Small intestine (tissue), 7 donors: ENCODE results near the gene ST3GAL3. TPM values are rescaled to one million over a fixed set of nuclear protein-coding genes. Genes with fewer than 3 reads are reported as not detected.

ENCODE experiments used
- DNase-seq, 2 donors: peaks; one replicate each; pipeline versions ENCODE4 v3.0.0 to v3.0.0-alpha.2; 2013
- FAIRE-seq: peaks from 2 replicates; lab custom pipeline; 2012; peaks lifted over from hg19 to GRCh38; lab: Jason Lieb, UNC
- H3K27ac ChIP-seq, 3 donors: one replicate each; pipeline ENCODE4 v1.5.1; 2013; ENCODE audit warnings: low read length in 2 of 3, mild to moderate bottlenecking in 2 of 3, control low read depth in 1 of 3, inconsistent platforms in 1 of 3, low read depth in 1 of 3, moderate library complexity in 1 of 3
- H3K27me3 ChIP-seq, 3 donors: one replicate each; pipeline ENCODE4 v1.6.1; 2013; ENCODE audit warnings: low read length in 3 of 3, inconsistent platforms in 1 of 3; ENCODE audit not compliant: control insufficient read depth in 3 of 3, insufficient read depth in 3 of 3
- H3K36me3 ChIP-seq, 3 donors: one replicate each; pipeline ENCODE4 v1.6.1; 2013; ENCODE audit warnings: low read length in 3 of 3, inconsistent platforms in 1 of 3, low read depth in 1 of 3, mild to moderate bottlenecking in 1 of 3, moderate library complexity in 1 of 3; ENCODE audit not compliant: control insufficient read depth in 3 of 3, insufficient read depth in 2 of 3
- H3K4me1 ChIP-seq, 3 donors: one replicate each; pipeline ENCODE4 v1.6.1; 2013; ENCODE audit warnings: low read length in 2 of 3, inconsistent platforms in 1 of 3, low read depth in 1 of 3, mild to moderate bottlenecking in 1 of 3, moderate library complexity in 1 of 3; ENCODE audit not compliant: control insufficient read depth in 3 of 3, insufficient read depth in 2 of 3
- H3K4me3 ChIP-seq, 3 donors: one replicate each; pipeline ENCODE4 v1.5.1; 2013; ENCODE audit warnings: low read length in 3 of 3, control low read depth in 1 of 3, inconsistent platforms in 1 of 3, low read depth in 1 of 3, mild to moderate bottlenecking in 1 of 3, moderate library complexity in 1 of 3
- H3K9me3 ChIP-seq, 2 donors: one replicate each; pipeline ENCODE4 v1.6.1; 2013; ENCODE audit warnings: low read depth in 1 of 2, low read length in 1 of 2; ENCODE audit not compliant: control insufficient read depth in 2 of 2, insufficient read depth in 1 of 2
- WGBS, 3 donors: extraction: QIAGEN DNeasy Blood & Tissue Kit; methylation state at CpG; one replicate each; pipeline ENCODE4 v1.1.7; 2013; 5-methylcytosine and 5-hydroxymethylcytosine counted together
- polyA plus RNA-seq, 4 donors: library from polyadenylated mRNA; stranded (reverse) in 3 of 4; unstranded in 1 of 4; fragments of 200-250 nt in 3 of 4; fragments of 120-200 nt in 1 of 4; gene quantifications; one replicate each; pipeline versions ENCODE4 v1.2.1 to v1.2.3, GENCODE V29; 2013
- donor health status: healthy with polysubstance abuse.
- donor health status: control.
- donor health status: control.
- donor health status: Bipolar disorder and iron deficiency.
- donor health status: healthy.

ST3GAL3 gene
- polyA plus RNA-seq, 4 donors = 1.1 to 5.4 (median 3.7) TPM

DNA sequence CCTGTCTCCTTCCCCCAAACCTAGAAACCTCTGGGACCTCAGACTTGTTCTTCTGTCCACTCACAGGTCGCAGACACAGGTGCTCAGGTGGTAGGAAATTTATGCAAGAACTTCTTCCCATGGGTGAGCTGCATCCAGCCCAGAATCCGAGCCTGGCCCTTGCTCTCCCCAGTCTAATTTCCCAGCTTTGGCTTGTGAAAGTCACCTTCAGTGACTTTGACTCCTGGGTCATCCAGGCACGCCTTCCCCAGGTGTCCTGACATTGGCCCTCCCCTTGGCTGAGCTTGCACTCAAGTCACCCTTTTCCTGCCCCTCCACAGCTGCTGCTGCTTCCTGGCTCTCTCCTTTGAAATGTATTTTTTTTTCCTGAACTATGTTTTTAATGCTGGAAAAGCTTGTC lies 246.0 kb downstream of the ST3GAL3 start:
- no peaks in the 10 kb centered on the region for H3K27me3 ChIP-seq
- WGBS, 3 donors = 69 to 80% (median 75%) methylated on average over 3 of the region's 3 CpGs
- no peak overlapping the region for H3K4me3 ChIP-seq
- FAIRE-seq (no peak), DNase-seq (no peak)
- H3K36me3 ChIP-seq = peaks cover 3 to 50% (median 4%) of the 10 kb centered on the region in 3 donors
- H3K27ac ChIP-seq = no peak overlapping the region
- H3K4me1 ChIP-seq = peaks cover 0 to 4% (median 0%) of the 10 kb centered on the region in 3 donors
- H3K9me3 ChIP-seq = no peaks in the 10 kb centered on the region

DNA sequence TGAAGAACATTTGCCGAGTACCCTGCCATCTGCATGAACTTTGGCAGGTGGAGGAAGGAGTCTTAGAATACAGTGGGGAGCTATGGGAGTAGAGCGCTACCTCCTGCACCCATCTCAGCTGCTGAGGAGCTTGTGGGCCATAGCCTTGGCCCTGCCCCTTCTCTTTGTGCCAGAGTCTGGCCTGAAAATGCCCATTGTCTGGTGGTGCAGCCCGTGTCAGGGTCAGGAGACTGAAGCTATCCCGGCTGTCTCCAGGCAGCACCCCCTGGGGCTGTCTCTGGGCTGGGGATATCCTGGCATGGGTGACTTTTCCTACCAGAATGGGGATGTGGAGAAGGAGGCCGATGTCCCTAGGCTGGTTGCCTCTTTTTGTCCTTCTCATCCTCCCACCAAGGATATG lies 246.7 kb downstream of the ST3GAL3 start:
- Histone ChIP-seq H3K4me1 (no peaks in the 10 kb centered on the region), H3K27ac (no peak overlapping the region), H3K36me3 (peaks cover 3 to 52% (median 6%) of the 10 kb centered on the region in 3 donors), H3K4me3 (no peak overlapping the region), H3K27me3 (no peaks in the 10 kb centered on the region), H3K9me3 (no peaks in the 10 kb centered on the region)
- FAIRE-seq (no peak), DNase-seq (no peak)
- 91 to 95% (median 94%) methylated on average over 5 of the region's 5 CpGs for WGBS, 3 donors

DNA sequence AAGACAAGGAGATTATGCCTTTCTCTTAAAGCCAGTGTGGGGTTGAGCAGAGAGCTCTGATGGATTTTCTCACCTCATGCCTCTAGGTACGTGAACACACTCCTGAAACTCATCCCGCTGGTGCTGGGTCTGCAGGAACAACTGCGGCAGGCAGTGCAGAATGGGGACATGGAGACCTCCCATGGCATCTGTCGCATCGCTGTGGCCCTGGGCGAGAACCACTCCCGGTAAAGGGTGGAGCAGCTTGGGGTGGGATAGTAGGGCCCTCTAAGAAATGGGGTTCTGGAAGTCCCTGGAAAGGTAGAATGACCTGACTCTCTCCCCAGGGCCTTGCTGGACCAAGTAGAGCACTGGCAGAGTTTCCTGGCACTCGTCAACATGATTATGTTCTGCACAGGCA lies 248.9 kb downstream of the ST3GAL3 start:
- Histone ChIP-seq H3K4me1 (no peaks in the 10 kb centered on the region), H3K27me3 (no peaks in the 10 kb centered on the region), H3K9me3 (no peaks in the 10 kb centered on the region), H3K27ac (no peak overlapping the region), H3K36me3 (peaks cover 3 to 54% (median 6%) of the 10 kb centered on the region in 3 donors), H3K4me3 (no peak overlapping the region)
- DNase-seq (no peak), FAIRE-seq (no peak)
- 97% methylated on average over 8 of the region's 8 CpGs for WGBS, 3 donors

DNA sequence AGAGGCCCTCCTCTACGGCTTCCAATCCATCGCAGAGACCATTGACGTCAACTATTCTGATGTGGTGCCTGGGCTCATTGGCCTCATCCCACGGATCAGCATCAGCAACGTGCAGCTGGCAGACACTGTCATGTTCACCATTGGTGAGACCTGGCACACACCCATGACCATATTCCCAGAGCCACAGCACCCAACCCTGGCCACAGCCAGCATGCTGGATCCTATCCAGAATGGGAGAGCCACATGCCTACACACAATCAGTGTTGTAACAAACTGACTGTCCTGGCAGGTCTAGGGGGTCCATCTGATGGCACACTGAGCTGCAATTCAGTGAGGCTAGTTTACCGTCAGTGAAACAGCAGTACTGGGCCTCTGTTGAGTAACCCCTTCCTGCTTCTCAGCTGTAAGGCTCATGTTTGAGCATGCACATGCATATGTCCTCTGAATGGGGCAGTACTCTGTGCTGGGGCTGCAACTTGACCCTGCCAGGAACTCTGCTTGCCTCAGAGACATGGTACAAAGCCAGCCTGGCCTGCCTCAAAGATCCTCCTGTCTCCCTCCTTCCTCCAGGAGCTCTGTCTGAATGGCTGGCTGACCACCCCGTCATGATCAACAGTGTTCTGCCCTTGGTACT lies 250.2 kb downstream of the ST3GAL3 start:
- Histone ChIP-seq H3K36me3 (peaks cover 6 to 64% (median 9%) of the 10 kb centered on the region in 3 donors), H3K27me3 (no peaks in the 10 kb centered on the region), H3K27ac (no peak overlapping the region), H3K4me3 (no peak overlapping the region), H3K4me1 (no peaks in the 10 kb centered on the region), H3K9me3 (no peaks in the 10 kb centered on the region)
- WGBS, 3 donors = 89 to 91% (median 91%) methylated on average over 7 of the region's 7 CpGs
- FAIRE-seq (no peak), DNase-seq (no peak)

DNA sequence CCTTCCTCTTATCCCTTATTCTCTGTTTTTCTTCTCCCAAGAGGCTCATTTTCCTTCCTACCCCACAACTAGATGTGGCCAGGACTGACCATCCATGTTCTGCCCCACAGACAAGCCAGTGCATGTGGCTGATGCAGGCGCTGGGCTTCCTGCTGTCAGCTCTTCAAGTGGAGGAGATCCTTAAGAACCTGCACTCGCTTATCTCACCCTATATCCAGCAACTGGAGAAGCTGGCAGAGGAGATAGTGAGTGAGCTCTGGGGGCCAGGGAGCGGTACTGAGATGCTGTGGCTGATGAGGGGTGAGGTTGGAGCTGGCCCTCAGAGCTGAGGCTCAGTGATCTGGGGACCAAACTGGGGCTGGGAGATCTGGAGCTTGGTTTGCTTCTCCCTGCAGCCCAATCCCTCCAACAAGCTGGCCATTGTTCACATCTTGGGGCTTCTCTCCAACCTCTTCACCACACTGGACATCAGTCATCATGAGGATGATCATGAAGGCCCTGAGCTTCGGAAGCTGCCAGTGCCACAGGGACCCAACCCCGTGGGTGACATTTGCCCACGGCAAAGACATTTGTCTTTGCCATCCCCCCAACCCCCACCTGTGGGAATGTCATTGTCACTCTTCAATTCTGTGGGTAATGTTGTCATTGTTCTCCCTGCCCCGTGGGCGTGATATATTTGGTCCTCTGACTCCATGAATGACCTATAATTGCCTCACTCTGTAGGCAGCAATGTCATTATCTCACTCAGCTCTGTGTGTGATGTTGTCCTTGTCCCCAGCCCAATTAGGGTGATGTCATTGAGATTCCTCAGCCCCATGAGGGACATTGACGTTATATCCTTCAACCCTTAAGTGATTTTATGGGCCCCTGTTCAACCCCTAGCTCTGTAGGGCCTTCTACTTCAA lies 251.3 kb downstream of the ST3GAL3 start:
- peaks cover 6 to 64% (median 12%) of the 10 kb centered on the region in 3 donors for H3K36me3 ChIP-seq
- 90 to 93% (median 92%) methylated on average over 9 of the region's 9 CpGs for WGBS, 3 donors
- no peaks in the 10 kb centered on the region for H3K4me1 ChIP-seq
- DNase-seq (no peak), FAIRE-seq (no peak)
- H3K4me3 ChIP-seq = no peak overlapping the region
- no peaks in the 10 kb centered on the region for H3K9me3 ChIP-seq
- H3K27ac ChIP-seq = no peak overlapping the region
- no peaks in the 10 kb centered on the region for H3K27me3 ChIP-seq

DNA sequence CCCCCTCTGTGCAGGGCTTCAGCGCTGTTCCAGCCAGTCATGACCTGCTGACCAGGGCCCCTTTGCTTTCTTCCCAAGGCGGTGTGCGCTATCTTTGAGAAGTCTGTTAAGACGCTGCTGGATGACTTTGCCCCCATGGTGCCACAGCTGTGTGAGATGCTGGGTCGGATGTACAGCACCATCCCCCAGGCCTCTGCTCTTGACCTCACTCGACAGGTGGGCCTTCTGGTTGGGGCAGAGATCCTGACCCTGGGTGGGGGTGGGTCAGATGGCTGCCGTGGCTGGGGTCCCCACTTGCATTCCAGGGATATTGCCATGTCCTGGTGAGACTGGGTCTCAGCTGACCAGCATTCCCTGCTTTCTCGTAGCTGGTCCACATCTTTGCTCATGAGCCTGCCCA lies 253.5 kb downstream of the ST3GAL3 start:
- 94 to 96% (median 95%) methylated on average over 8 of the region's 8 CpGs for WGBS, 3 donors
- H3K36me3 ChIP-seq = peaks cover 6 to 76% (median 12%) of the 10 kb centered on the region in 3 donors

DNA sequence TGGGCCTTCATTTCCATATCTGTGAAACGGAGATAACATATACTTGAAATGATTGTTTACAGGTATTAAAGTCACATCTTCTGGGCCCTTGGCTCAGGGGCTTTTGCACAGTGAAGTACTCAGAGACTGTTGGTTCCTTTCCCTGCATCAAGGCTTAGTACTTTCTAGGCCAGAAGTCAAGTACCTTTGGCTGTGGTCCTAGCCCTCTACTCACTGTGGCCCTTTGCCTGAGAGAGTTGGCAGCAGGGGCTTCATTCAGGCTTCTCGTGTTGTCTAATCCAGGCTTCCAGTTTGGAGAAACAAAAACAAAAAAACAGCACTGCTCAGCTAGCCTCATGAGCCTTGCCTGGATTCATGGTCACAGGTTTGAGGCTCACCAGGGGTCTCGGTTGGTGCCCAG lies 254.4 kb downstream of the ST3GAL3 start:
- 81 to 98% (median 91%) methylated on average over 3 of the region's 3 CpGs for WGBS, 3 donors

More for the DNA sequence above, 253.5 kb downstream of the ST3GAL3 start:
- Histone ChIP-seq H3K4me3 (no peak overlapping the region), H3K9me3 (no peaks in the 10 kb centered on the region), H3K4me1 (no peaks in the 10 kb centered on the region), H3K27me3 (no peaks in the 10 kb centered on the region), H3K27ac (no peak overlapping the region)
- FAIRE-seq = no peak
- no peak for DNase-seq

DNA sequence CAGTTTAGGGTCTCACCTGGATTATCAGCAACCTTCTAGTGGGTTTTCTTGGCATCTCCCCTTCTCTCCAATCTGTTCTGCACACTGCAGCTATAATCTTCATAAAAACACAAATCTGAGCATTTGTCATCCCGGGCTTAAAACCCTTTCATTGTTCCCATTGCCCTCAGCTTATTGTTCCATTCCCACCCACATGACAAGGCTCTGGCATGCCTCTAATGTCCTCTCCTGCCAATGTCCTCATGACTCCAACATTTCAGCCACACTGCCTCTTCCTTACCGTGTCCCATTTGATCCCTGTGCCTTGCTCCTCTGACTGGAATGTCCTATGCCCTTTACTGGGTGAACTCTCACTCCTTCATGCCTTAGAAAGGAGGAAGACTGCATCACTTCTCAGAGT lies 255.0 kb downstream of the ST3GAL3 start:
- H3K4me3 ChIP-seq = no peak overlapping the region
- H3K27ac ChIP-seq = no peak overlapping the region
- peaks cover 6 to 78% (median 8%) of the 10 kb centered on the region in 3 donors for H3K36me3 ChIP-seq
- no peaks in the 10 kb centered on the region for H3K9me3 ChIP-seq
- DNase-seq (no peak), FAIRE-seq (no peak)
- H3K27me3 ChIP-seq = no peaks in the 10 kb centered on the region
- 87 to 95% (median 94%) methylated on average over 2 of the region's 2 CpGs for WGBS, 3 donors
- no peaks in the 10 kb centered on the region for H3K4me1 ChIP-seq

More for the DNA sequence above, 254.4 kb downstream of the ST3GAL3 start:
- no peak overlapping the region for H3K4me3 ChIP-seq
- no peak for FAIRE-seq
- H3K36me3 ChIP-seq = peaks cover 6 to 78% (median 8%) of the 10 kb centered on the region in 3 donors
- DNase-seq = no peak
- no peak overlapping the region for H3K27ac ChIP-seq
- no peaks in the 10 kb centered on the region for H3K27me3 ChIP-seq
- H3K4me1 ChIP-seq = no peaks in the 10 kb centered on the region
- no peaks in the 10 kb centered on the region for H3K9me3 ChIP-seq
